IPS-15b (cell line): ENCODE results near the gene ZP2.

Experiments
- H3K27me3 ChIP-seq: one replicate; pipeline ENCODE4 v1.6.1; 2013; ENCODE audit warnings: low read length; ENCODE audit not compliant: control insufficient read depth, insufficient read depth
- H3K36me3 ChIP-seq: one replicate; pipeline ENCODE4 v1.6.1; 2013; ENCODE audit warnings: low read length; ENCODE audit not compliant: control insufficient read depth, insufficient read depth
- H3K4me1 ChIP-seq: one replicate; pipeline ENCODE4 v1.6.1; 2013; ENCODE audit warnings: mild to moderate bottlenecking, low read length; ENCODE audit not compliant: control insufficient read depth, insufficient read depth
- H3K4me3 ChIP-seq: one replicate; pipeline ENCODE4 v1.5.1; 2013; ENCODE audit warnings: low read depth, low read length
- H3K9ac ChIP-seq: one replicate; pipeline ENCODE4 v1.6.1; 2013; ENCODE audit warnings: low read depth, mild to moderate bottlenecking, low read length
- H3K9me3 ChIP-seq: one replicate; pipeline ENCODE4 v1.6.1; 2013; ENCODE audit warnings: mild to moderate bottlenecking, low read length; ENCODE audit not compliant: control insufficient read depth, insufficient read depth

The ZP2 gene

DNA sequence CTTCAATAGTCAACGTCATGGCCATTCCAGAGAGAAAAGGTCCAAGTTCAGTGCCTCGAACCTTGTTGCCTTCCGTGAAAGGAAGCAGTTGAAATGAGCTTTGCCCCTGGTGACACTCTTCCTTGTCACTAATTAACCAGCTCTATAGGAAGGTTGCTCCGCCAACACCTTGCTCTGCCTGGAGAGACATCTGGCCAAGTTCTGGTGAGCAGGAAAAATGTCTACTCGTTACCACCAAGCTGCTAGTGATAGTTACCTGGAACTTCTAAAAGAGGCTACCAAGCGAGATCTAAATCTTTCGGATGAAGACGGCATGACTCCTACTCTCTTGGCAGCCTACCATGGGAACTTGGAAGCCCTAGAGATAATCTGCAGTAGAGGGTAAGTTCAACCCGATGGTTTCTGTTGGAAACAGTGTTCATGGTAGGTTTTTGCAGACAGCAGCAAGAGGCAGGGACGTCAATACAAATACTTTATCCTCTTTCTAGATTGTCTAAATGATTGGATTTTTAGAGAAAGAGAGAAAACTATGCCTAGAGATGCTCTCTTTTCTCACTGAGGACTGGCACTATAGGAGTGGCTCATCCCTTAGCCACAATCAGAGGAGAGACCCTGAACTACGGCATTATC, 22.3 kb upstream of the ZP2 start, which contains the start of gene ANKS4B:
Gene ANKS4B (plus strand): TSS at position 179 of the 630 bp plus-strand sequence. CDS start 39 bp downstream, at position 218.
- Histone ChIP-seq H3K27me3 (no peaks in the 10 kb centered on the region), H3K4me1 (no peaks in the 10 kb centered on the region), H3K36me3 (no peaks in the 10 kb centered on the region), H3K9me3 (no peaks in the 10 kb centered on the region), H3K4me3 (no peak within 1 kb of the TSS), H3K9ac (no peak within 1 kb of the TSS)

DNA sequence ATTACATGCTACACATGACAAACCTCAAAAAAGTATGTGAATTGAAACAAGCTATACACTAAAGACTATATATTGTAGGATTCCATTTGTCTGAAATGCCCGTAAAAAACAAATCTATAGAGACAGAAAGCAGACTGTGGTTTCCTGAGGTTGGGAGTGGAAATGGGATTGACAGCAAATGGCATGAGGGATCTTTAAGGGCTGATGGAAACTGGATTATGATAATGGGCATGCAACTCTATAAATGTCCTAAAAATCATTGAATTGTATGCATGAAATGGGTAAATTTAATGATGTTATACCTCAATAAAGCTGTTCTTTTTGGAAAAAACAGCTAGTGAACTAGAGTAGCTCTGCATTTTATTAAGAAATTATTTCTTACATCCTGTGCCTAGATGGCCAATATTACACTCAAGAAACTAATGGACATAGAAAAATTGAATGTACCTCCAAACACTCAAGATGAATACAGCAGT, 21.7 kb upstream of the ZP2 start:
- H3K9me3 ChIP-seq = no peaks in the 10 kb centered on the region
- H3K4me3 ChIP-seq = no peak overlapping the region
- H3K27me3 ChIP-seq = no peaks in the 10 kb centered on the region
- H3K36me3 ChIP-seq = no peaks in the 10 kb centered on the region
- H3K4me1 ChIP-seq = no peaks in the 10 kb centered on the region
- H3K9ac ChIP-seq = no peak overlapping the region

- H3K36me3 ChIP-seq = no peaks in the 10 kb centered on the region
- no peak overlapping the region for H3K4me3 ChIP-seq
- H3K4me1 ChIP-seq = peaks cover 5% of the 10 kb centered on the region
- H3K9ac ChIP-seq = no peak overlapping the region
- no peaks in the 10 kb centered on the region for H3K27me3 ChIP-seq
- H3K9me3 ChIP-seq = no peaks in the 10 kb centered on the region
Observed at GRCh38 chr16:21228361-21228872, 17.0 kb upstream of the ZP2 start.

- Histone ChIP-seq H3K4me1 (peaks cover 8% of the 10 kb centered on the region), H3K36me3 (no peaks in the 10 kb centered on the region), H3K4me3 (no peak overlapping the region), H3K9ac (no peak overlapping the region), H3K27me3 (no peaks in the 10 kb centered on the region), H3K9me3 (no peaks in the 10 kb centered on the region)
Observed at GRCh38 chr16:21227866-21228265, 16.5 kb upstream of the ZP2 start.

GRCh38 chr16:21226749-21227148, 15.4 kb upstream of the ZP2 start:
- Histone ChIP-seq H3K36me3 (no peaks in the 10 kb centered on the region), H3K27me3 (no peaks in the 10 kb centered on the region), H3K9me3 (no peaks in the 10 kb centered on the region), H3K9ac (no peak overlapping the region), H3K4me3 (no peak overlapping the region), H3K4me1 (peaks cover 13% of the 10 kb centered on the region)

DNA sequence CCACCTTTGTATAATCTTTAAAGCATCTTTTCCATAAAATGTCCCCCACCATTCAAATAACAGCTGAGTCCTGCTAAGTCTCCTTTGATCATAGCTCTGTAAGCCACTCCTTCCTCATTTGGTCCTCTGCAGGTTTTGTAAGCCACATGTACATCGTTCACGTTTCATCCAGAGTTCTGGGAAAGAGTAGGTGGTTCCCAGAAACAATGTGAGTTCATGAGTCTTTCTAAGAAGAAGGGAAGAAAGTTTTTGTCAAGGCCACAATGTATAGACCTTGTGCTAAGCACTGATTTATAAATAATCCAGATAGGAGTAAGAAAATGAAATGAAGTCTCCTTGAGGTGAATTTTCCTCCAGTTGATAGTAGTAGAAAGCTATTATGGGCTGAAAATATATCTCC, 13.4 kb upstream of the ZP2 start:
- H3K27me3 ChIP-seq = peaks cover 3% of the 10 kb centered on the region
- no peaks in the 10 kb centered on the region for H3K9me3 ChIP-seq
- no peaks in the 10 kb centered on the region for H3K36me3 ChIP-seq
- no peak overlapping the region for H3K4me3 ChIP-seq
- peaks cover 19% of the 10 kb centered on the region for H3K4me1 ChIP-seq
- H3K9ac ChIP-seq = no peak overlapping the region

DNA sequence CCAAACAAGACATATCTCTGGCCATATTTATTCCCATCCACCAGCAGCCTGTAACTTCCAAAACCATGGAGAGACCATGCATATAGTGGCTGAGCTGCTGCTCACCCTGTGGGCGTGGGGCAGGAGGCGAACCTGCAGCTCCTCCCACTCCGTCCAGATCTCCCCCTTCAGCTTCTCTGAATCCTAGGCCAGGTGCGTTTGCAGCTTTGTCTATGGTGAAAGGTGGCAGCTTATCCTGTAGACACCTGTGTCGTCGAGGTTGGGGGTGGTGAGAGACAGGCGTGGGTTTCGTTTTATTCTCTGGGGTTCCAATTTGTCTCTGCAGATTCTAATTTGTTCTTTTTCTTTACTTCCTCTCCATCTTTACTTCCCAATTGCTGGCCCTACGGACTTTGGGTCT, 12.4 kb upstream of the ZP2 start:
- Histone ChIP-seq H3K27me3 (peaks cover 3% of the 10 kb centered on the region), H3K4me3 (no peak overlapping the region), H3K36me3 (no peaks in the 10 kb centered on the region), H3K9ac (no peak overlapping the region), H3K9me3 (no peaks in the 10 kb centered on the region), H3K4me1 (peaks cover 19% of the 10 kb centered on the region)

- Histone ChIP-seq H3K27me3 (peaks cover 3% of the 10 kb centered on the region), H3K4me3 (no peak overlapping the region), H3K4me1 (peaks cover 19% of the 10 kb centered on the region), H3K9me3 (no peaks in the 10 kb centered on the region), H3K36me3 (no peaks in the 10 kb centered on the region), H3K9ac (no peak overlapping the region)
Observed at GRCh38 chr16:21222495-21223337, 11.3 kb upstream of the ZP2 start.

- Histone ChIP-seq H3K27me3 (peaks cover 3% of the 10 kb centered on the region), H3K36me3 (no peaks in the 10 kb centered on the region), H3K9me3 (no peaks in the 10 kb centered on the region), H3K4me1 (peaks cover 19% of the 10 kb centered on the region), H3K9ac (no peak overlapping the region), H3K4me3 (no peak overlapping the region)
Observed at GRCh38 chr16:21219551-21219950, 8.2 kb upstream of the ZP2 start.

- Histone ChIP-seq H3K4me3 (no peak overlapping the region), H3K9ac (no peak overlapping the region), H3K4me1 (peaks cover 17% of the 10 kb centered on the region), H3K27me3 (peaks cover 3% of the 10 kb centered on the region), H3K9me3 (no peaks in the 10 kb centered on the region), H3K36me3 (no peaks in the 10 kb centered on the region)
Observed at GRCh38 chr16:21218153-21218552, 6.8 kb upstream of the ZP2 start.

- Histone ChIP-seq H3K4me3 (no peak overlapping the region), H3K9ac (no peak overlapping the region), H3K27me3 (peaks cover 3% of the 10 kb centered on the region), H3K36me3 (no peaks in the 10 kb centered on the region), H3K4me1 (peaks cover 10% of the 10 kb centered on the region), H3K9me3 (no peaks in the 10 kb centered on the region)
Observed at GRCh38 chr16:21217121-21217520, 5.7 kb upstream of the ZP2 start.

GRCh38 chr16:21214086-21214485, 2.7 kb upstream of the ZP2 start:
- H3K4me3 ChIP-seq = no peak overlapping the region
- no peaks in the 10 kb centered on the region for H3K9me3 ChIP-seq
- H3K36me3 ChIP-seq = no peaks in the 10 kb centered on the region
- no peaks in the 10 kb centered on the region for H3K27me3 ChIP-seq
- no peak overlapping the region for H3K9ac ChIP-seq
- H3K4me1 ChIP-seq = peaks cover 2% of the 10 kb centered on the region
